CD14-positive monocyte (primary cell): ENCODE data around the gene EPB41L4A. TPM values are rescaled to one million over a fixed set of nuclear protein-coding genes. Genes with fewer than 3 reads are reported as not detected.
"Not testable (repeated sequence)": the region's sequence is repeated elsewhere in the genome, so short reads cannot be mapped to it uniquely, and the experiment has no call there.

ENCODE experiments used
- DNase-seq, 3 donors: peaks; one replicate each; pipeline ENCODE4 v3.0.0-alpha.2; 2011 to 2022
- H2AFZ ChIP-seq: 2 replicates; pipeline ENCODE4 v1.6.0; 2012; ENCODE audit warnings: mild to moderate bottlenecking, low read depth, low read length, inconsistent platforms; ENCODE audit not compliant: insufficient read depth, poor library complexity, severe bottlenecking
- H3K27ac ChIP-seq, 2 donors: 1 replicate in 1 of 2; 2 replicates in 1 of 2; pipeline ENCODE4 v1.5.1; 2012 to 2013; ENCODE audit warnings: low read length in 2 of 2, control low read depth in 1 of 2, inconsistent platforms in 1 of 2, low read depth in 1 of 2, mild to moderate bottlenecking in 1 of 2
- H3K27me3 ChIP-seq, 2 donors: one replicate each; pipeline versions ENCODE4 v1.6.0 to v1.6.1; 2011 to 2013; ENCODE audit warnings: low read length in 2 of 2; ENCODE audit not compliant: control insufficient read depth in 2 of 2, insufficient read depth in 2 of 2
- H3K36me3 ChIP-seq, 2 donors: replicated peaks in 1 of 2; 1 replicate in 1 of 2; 2 replicates in 1 of 2; pipeline versions ENCODE4 v1.5.1 to v1.6.1; 2012 to 2013; ENCODE audit warnings: low read length in 2 of 2, control low read depth in 1 of 2, inconsistent platforms in 1 of 2, mild to moderate bottlenecking in 1 of 2; ENCODE audit not compliant: insufficient read depth in 2 of 2, control insufficient read depth in 1 of 2
- H3K4me1 ChIP-seq, 2 donors: 1 replicate in 1 of 2; 2 replicates in 1 of 2; pipeline versions ENCODE4 v1.5.1 to v1.6.1; 2012 to 2013; ENCODE audit warnings: low read length in 2 of 2, control low read depth in 1 of 2, inconsistent platforms in 1 of 2, mild to moderate bottlenecking in 1 of 2, moderate library complexity in 1 of 2; ENCODE audit not compliant: insufficient read depth in 2 of 2, control insufficient read depth in 1 of 2
- H3K4me2 ChIP-seq: replicated peaks from 2 replicates; pipeline ENCODE3; 2012; ENCODE audit warnings: low read length, moderate library complexity, mild to moderate bottlenecking; ENCODE audit not compliant: poor library complexity, severe bottlenecking; ENCODE audit errors: extremely low read depth
- H3K4me3 ChIP-seq, 3 experiments: fragments of 200-600 bp in 1 of 3; sonication (generic) in 1 of 3; replicated peaks in 1 of 3; 1 replicate in 2 of 3; 2 replicates in 1 of 3; pipeline ENCODE4 v1.5.1; 2011 to 2013; ENCODE audit warnings: low read length in 3 of 3, mild to moderate bottlenecking in 3 of 3, control low read depth in 2 of 3, low read depth in 2 of 3, inconsistent platforms in 1 of 3, moderate library complexity in 1 of 3
- H3K79me2 ChIP-seq: 2 replicates; pipeline ENCODE4 v1.6.0; 2012; ENCODE audit warnings: mild to moderate bottlenecking, control low read depth, inconsistent platforms, low read length, moderate library complexity; ENCODE audit not compliant: insufficient read depth
- H3K9ac ChIP-seq: 2 replicates; pipeline ENCODE4 v1.6.0; 2017; ENCODE audit warnings: low read length, mild to moderate bottlenecking; ENCODE audit not compliant: insufficient read depth, poor library complexity, severe bottlenecking
- H3K9me3 ChIP-seq, 2 donors: replicated peaks in 1 of 2; 1 replicate in 1 of 2; 2 replicates in 1 of 2; pipeline versions ENCODE4 v1.5.1 to v1.6.1; 2012 to 2013; ENCODE audit warnings: low read length in 2 of 2, control low read depth in 1 of 2; ENCODE audit not compliant: control insufficient read depth in 1 of 2, insufficient read depth in 1 of 2
- H4K20me1 ChIP-seq: 2 replicates; pipeline ENCODE4 v1.6.0; 2012; ENCODE audit warnings: mild to moderate bottlenecking, low read length, control low read depth, moderate library complexity; ENCODE audit not compliant: insufficient read depth
- H3K27ac Mint-ChIP-seq, 7 donors: one replicate each; pipeline ENCODE4 v1.8.0; 2020; ENCODE audit warnings: mild to moderate bottlenecking in 7 of 7, mixed read lengths in 7 of 7, moderate library complexity in 6 of 7, inconsistent platforms in 2 of 7
- H3K27me3 Mint-ChIP-seq, 3 donors: one replicate each; pipeline ENCODE4 v1.8.0; 2021 to 2022; ENCODE audit warnings: low read depth in 3 of 3, mild to moderate bottlenecking in 3 of 3, mixed read lengths in 3 of 3, moderate library complexity in 3 of 3, inconsistent platforms in 1 of 3
- H3K36me3 Mint-ChIP-seq, 2 donors: one replicate each; pipeline ENCODE4 v1.8.0; 2020; ENCODE audit warnings: mixed read lengths in 2 of 2, inconsistent platforms in 1 of 2, mild to moderate bottlenecking in 1 of 2
- H3K4me1 Mint-ChIP-seq: one replicate; pipeline ENCODE4 v1.8.0; 2020; ENCODE audit warnings: mild to moderate bottlenecking, mixed read lengths
- H3K4me3 Mint-ChIP-seq, 2 donors: one replicate each; pipeline ENCODE4 v1.8.0; 2020; ENCODE audit warnings: mild to moderate bottlenecking in 2 of 2, mixed read lengths in 2 of 2, moderate library complexity in 1 of 2
- H3K9me3 Mint-ChIP-seq, 7 donors: one replicate each; pipeline ENCODE4 v1.8.0; 2020 to 2022; ENCODE audit warnings: mixed read lengths in 7 of 7, mild to moderate bottlenecking in 6 of 7, moderate library complexity in 6 of 7, inconsistent platforms in 2 of 7
- CTCF ChIP-seq: fragments of 200-600 bp; IDR thresholded peaks from one replicate; pipeline ENCODE4 v1.8.0; 2022; ENCODE audit warnings: antibody characterized with exemption, mild to moderate bottlenecking
- WGBS: methylation state at CpG from one replicate; pipeline ENCODE4 v1.1.5; 2013; ENCODE audit warnings: missing lambda C conversion rate; ENCODE audit not compliant: insufficient coverage; 5-methylcytosine and 5-hydroxymethylcytosine counted together
- intact Hi-C, 2 donors: fragments of 100-400 bp; cut with micrococcal nuclease; formaldehyde crosslinking; loops; one replicate each; pipeline versions ENCODE4 v1.15.0 to v1.15.1; 2023
- polyA plus RNA-seq, 3 donors: library from polyadenylated mRNA; depleted of rRNA in 1 of 3; unstranded in 2 of 3; stranded (reverse) in 1 of 3; fragments of 300-500 nt in 2 of 3; fragments of >200 nt in 1 of 3; fragmentation: Illumina TruSeq in 2 of 3; gene quantifications; 1 replicate in 2 of 3; 2 replicates in 1 of 3; pipeline ENCODE4 v1.2.3, GENCODE V29; 2012 to 2021

Gene EPB41L4A
- polyA plus RNA-seq, 3 donors: 0.01 to 0.05 TPM; not detected in 1

- WGBS: 92% methylated on average over 3 of the region's 4 CpGs
- H3K36me3 ChIP-seq: no peaks in the 10 kb centered on the region
- Mint-ChIP-seq H3K9me3 (peaks cover 0 to 12% (median 5%) of the 10 kb centered on the region in 7 donors), H3K4me1 (no peaks in the 10 kb centered on the region), H3K4me3 (no peak overlapping the region), H3K27ac (no peak overlapping the region), H3K27me3 (peaks cover 0 to 5% (median 2%) of the 10 kb centered on the region in 3 donors), H3K36me3 (no peaks in the 10 kb centered on the region)
- H2AFZ ChIP-seq: no peak overlapping the region
- H4K20me1 ChIP-seq: no peaks in the 10 kb centered on the region
- H3K27me3 ChIP-seq: no peaks in the 10 kb centered on the region
- no peak overlapping the region for H3K27ac ChIP-seq
- no peaks in the 10 kb centered on the region for H3K4me1 ChIP-seq
- no peaks in the 10 kb centered on the region for H3K79me2 ChIP-seq
- TF ChIP-seq CTCF: no peak
- no peaks in the 10 kb centered on the region for H3K9me3 ChIP-seq
- H3K9ac ChIP-seq: no peak overlapping the region
- H3K4me2 ChIP-seq: no peak overlapping the region
- intact Hi-C loops: no loop called here
- no peak overlapping the region for H3K4me3 ChIP-seq
- no peak for DNase-seq
Observed at GRCh38 chr5:112396430-112396829, 22.6 kb downstream of the EPB41L4A start.

- H2AFZ ChIP-seq, H3K4me3 ChIP-seq, H3K9me3 ChIP-seq, H3K79me2 ChIP-seq, H3K36me3 Mint-ChIP-seq, H3K4me2 ChIP-seq, H3K36me3 ChIP-seq, H3K27ac ChIP-seq, H3K4me1 ChIP-seq, H3K4me3 Mint-ChIP-seq, H3K4me1 Mint-ChIP-seq, intact Hi-C loops, DNase-seq, H3K27me3 Mint-ChIP-seq, H4K20me1 ChIP-seq, H3K27me3 ChIP-seq, H3K9ac ChIP-seq: not testable (repeated sequence)
- Mint-ChIP-seq H3K27ac (peak overlapping the region in 1 of 7 donors; percentile 64), H3K9me3 (peaks cover 0 to 12% (median 5%) of the 10 kb centered on the region in 7 donors)
- no CpG with 5 or more reads among the region's 4 CpGs for WGBS
Observed at GRCh38 chr5:112395299-112395698, 23.8 kb downstream of the EPB41L4A start.
